ENCODE results near the gene SHISAL2B. TPM values are rescaled to one million over a fixed set of nuclear protein-coding genes. Genes with fewer than 3 reads are reported as not detected.

SHISAL2B gene
- total RNA-seq, 1 donor from 2014 or later, result not detected

GRCh38 chr5:64766941-64767340 lies 76.6 kb downstream of the SHISAL2B start:
- DNase-seq (no peak), ATAC-seq (ENCODE audit: poor library complexity) (no peak)
- intact Hi-C loops (cut with DNase I), result no loop called here

Other genes starting within 250 kb of the SHISAL2B start
- 5.4 TPM for gene RGS7BP, start 184.5 kb upstream of the SHISAL2B start, total RNA-seq
- 10.1 TPM for gene SREK1IP1, start 78.2 kb downstream of the SHISAL2B start, total RNA-seq
- gene CWC27, start 78.4 kb downstream of the SHISAL2B start, total RNA-seq, result 22.4 TPM